Fibroblast of skin of back (primary cell): ENCODE data around the gene PNPLA7.
"Not testable (repeated sequence)": the region's sequence is repeated elsewhere in the genome, so short reads cannot be mapped to it uniquely, and the experiment has no call there.

Experiments used
- DNase-seq: peaks from one replicate; pipeline ENCODE4 v3.0.0-alpha.2; 2013

Gene PNPLA7

DNA sequence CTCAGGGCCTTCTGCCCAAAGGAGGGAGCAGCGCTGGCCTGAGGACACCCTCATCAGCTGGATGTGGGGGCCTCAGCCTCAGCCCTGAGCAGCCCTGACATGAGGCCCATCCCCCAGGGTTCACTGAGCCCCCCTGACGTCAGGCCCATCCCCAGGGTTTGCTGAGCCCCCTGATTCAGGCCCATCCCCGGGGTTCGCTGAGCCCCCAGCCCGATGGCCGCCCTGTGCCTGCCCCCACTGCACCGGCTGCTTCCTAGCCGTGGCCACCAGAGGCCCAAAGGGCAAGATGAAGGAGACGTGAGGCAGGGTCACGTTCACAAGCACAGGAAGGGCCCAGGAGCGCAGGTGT, 71.6 kb downstream of the PNPLA7 start:
- no peak for DNase-seq

GRCh38 chr9:137477778-137478612, 72.2 kb downstream of the PNPLA7 start:
- no peak for DNase-seq

- DNase-seq, result no peak
These were observed 73.3 kb downstream of the PNPLA7 start for GRCh38 chr9:137476856-137477255.

DNA sequence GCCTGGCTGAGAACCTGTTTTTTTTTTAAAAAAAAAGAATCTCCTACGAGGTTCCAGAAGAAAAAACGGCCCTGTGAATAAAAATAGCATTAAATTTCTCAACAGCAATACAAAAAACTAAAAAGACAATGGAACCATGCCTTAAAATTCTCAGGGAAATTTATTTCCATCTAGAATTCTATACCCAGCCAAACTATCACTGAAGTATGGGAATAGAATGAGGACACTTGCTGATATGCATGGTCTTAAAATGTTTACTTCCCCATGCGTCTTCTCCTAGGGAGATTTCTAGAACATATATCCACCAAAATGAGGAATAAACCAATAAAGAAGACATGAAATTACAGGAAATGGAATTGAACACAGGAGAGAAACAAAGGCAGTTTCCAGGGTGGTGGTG, 74.5 kb downstream of the PNPLA7 start:
- no peak for DNase-seq

DNA sequence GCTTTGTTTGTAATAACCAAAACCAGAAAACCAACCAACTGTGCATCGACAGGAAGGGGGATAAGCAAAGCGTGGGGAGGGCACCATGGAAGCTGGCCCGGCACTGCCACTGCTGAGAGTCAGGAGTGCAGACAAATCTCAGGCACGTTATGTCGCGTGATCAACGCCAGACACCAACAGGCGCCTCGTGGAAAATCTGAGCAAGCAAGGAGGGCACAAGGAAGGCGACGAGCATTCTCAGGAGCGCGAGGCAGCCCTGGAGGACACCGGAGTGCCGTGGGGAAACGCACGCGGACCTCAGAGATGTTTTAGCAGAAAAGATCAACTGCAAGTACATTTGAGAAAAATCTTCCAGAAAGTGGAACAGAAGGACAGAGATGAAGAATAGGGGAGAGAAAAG, 75.9 kb downstream of the PNPLA7 start:
- no peak for DNase-seq

DNA sequence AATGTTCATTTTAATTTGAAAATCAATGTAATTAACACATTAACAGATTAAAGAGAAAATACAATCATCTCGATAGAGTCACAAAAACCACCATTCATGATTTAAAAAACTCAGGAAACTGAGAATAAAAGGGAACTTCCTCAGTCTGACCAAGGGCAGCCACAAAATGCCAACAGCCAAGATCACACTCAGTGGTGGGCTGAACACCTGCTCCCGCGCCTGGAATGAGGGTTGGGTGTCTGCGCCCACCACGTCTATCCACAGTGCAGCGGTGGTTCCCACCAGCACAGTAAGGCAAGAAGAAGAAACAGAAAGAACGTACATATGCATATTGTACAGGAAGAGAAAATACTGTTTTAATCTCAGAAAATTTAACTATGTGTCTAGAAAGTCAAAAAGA, 79.4 kb downstream of the PNPLA7 start:
- DNase-seq, result no peak

DNA sequence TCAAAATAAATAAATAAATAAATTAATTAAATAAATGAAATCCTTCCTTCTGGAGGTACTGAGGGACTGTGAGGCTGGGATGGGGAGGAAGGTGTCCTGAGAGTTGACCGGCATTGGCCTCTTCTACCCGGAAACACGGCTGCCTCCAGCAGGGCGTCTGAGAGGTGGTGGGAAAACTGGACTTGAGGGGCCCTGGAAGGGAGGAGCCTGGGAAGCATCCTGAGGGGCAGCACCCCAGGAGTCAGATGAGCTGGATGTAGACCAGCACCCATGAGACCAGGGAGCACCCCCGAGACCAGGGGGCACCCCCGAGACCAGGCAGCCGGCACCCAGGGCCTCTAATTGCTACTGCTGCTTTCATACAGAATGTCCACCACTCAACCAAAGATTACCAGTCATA, 82.3 kb downstream of the PNPLA7 start:
- no peak for DNase-seq

GRCh38 chr9:137467161-137467581, 83.0 kb downstream of the PNPLA7 start:
- DNase-seq, result no peak

- DNase-seq, result not testable (repeated sequence)
These were observed 83.7 kb downstream of the PNPLA7 start for GRCh38 chr9:137466389-137467085.

- DNase-seq, result no peak
These were observed 84.3 kb downstream of the PNPLA7 start for GRCh38 chr9:137465720-137466388.

- no peak for DNase-seq
These were observed 85.0 kb downstream of the PNPLA7 start for GRCh38 chr9:137465000-137465719.

DNA sequence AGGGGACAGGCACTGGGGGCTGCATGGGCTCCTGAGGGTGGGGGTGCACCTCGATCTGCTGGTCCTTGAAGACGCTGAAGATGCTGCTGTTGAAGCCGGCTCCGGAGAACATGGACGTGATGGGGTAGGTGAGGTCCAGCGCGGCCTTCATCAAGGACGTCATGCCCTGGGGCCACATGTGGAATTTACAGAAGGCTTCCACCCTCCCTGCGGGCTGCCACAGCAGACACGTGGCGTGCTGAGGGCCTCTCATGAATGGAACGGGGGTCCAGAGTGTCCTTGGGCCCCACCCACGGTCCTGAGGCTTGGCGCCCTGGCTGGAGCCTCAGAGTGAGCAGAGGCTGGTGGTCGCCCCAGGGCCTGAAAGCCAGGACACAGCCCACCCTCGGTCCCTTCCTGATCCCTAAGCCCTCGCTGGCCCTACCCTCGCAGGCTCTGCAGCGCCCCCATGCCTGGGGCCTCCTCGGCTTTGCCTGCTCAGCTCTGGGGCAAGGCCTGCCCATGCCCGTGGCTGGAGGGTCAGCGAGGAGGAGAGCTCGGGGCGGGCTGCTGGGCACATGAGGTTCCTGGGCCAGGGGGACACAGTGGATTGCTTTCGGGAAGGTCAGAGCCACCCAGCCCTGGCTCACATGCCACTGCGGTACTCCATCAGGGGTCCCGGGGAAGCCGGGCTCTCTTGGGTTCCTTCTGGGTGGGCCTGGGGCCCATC, 85.8 kb downstream of the PNPLA7 start:
- no peak for DNase-seq

GRCh38 chr9:137463931-137464290, 86.3 kb downstream of the PNPLA7 start:
- DNase-seq, result no peak

DNA sequence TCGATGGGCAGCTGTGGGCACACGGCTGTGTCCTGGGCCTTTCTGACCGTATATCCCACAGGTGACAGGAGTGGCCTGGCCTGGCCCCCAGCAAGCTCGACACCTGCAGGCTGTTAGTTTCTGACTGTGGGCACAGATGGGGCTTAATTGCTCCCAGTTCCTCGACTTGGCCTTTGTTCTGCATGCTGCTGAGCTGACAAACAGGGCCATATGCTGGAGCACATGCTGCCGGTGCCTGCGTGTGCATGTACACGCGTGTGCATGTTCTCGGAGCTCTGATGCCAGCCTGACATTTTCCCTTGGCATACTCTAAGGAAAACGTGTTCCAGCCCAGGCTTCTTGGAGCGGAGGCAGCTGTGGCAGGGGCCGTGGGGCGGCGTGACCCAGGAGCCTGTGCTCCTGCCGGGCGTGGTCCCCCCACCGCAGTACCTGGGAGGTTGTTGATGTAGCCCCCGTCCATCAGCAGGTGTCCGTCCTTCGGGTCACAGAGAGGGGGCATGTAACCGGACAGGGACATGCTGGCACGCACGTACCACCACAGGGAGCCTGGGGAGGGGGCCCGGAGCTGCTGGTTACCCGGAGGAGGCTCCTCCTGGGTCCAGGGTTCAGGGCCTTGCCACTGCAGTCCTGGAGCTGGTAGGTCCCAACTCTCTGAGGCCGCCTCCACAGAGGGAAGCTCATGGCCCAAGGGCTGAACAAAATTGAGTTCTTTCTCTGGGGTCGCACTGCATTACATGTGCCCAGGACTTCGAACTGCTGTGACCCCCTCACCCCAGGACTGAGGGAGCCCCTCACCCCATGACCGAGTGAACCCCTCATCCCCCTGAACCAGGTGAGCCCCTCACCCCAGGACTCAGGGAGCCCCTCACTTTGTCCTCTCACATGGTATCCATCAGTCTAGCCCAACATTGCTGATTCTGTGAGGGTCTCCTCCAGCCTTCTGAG, 86.9 kb downstream of the PNPLA7 start:
- DNase-seq, result no peak

DNA sequence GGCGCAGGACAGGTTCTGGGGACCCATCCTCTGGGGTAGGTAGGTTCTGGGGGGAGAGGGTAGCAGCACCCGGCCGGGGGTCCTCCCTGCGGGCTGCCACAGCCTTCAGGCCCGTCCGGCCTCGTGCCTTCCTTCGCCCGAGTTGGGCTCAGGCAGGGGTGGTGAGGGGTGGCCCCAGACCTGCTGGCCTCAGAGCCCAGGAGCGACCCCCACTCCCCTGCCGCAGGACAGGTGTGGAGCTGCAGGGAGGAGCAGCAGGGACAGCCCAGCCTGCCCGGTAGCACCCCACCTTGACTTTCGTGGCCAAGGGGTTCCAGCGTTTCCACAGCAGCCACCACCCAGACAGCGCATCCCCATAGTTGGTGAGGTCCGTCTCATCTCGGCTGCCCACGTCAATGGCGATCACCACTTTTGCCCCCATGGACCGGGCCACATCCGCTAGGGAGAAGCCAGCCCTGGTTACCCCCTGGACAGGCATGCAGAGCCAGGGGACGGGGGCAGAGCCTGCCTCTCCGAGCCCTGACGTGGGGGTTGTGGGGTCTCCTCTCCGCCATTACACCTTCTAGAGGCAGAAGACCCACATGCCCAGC, 87.7 kb downstream of the PNPLA7 start:
- no peak for DNase-seq

DNA sequence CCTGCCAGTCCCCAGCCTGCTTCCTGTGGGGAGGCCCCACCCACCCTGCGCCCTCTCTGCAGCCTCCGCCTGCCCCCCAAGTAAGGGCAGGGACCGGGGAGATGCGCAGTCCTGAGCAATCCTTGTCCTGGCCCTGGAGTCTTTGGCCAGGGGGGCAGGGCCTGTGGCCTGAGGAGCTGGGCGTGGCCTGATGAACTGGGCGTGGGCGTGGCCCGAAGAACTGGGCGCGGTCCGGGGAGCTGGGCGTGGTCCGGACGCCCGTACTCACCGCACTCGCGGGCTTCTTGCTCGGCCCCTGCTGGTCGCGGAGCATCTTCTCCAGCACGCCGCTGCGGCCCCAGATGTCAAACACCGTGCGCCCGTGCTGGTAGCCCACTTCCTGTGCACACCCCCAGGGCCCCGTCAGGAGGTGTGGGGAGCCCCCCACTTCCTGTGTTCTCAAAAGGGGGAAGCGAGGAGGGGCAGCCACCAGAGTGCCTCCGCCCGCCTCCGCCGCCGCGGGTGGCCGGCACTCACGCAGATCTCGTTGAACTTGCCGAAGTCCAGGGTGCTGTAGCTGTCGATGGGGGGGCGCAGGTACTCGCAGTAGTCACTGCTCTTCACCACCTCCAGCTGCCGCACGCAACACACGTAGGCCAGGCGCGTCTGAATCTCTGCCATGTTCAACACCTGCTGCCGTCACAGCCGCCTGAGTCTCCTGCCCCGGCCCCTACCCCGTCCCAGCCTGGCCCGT, 88.4 kb downstream of the PNPLA7 start:
- DNase-seq, result no peak

GRCh38 chr9:137461316-137461662, 88.9 kb downstream of the PNPLA7 start:
- no peak for DNase-seq

DNA sequence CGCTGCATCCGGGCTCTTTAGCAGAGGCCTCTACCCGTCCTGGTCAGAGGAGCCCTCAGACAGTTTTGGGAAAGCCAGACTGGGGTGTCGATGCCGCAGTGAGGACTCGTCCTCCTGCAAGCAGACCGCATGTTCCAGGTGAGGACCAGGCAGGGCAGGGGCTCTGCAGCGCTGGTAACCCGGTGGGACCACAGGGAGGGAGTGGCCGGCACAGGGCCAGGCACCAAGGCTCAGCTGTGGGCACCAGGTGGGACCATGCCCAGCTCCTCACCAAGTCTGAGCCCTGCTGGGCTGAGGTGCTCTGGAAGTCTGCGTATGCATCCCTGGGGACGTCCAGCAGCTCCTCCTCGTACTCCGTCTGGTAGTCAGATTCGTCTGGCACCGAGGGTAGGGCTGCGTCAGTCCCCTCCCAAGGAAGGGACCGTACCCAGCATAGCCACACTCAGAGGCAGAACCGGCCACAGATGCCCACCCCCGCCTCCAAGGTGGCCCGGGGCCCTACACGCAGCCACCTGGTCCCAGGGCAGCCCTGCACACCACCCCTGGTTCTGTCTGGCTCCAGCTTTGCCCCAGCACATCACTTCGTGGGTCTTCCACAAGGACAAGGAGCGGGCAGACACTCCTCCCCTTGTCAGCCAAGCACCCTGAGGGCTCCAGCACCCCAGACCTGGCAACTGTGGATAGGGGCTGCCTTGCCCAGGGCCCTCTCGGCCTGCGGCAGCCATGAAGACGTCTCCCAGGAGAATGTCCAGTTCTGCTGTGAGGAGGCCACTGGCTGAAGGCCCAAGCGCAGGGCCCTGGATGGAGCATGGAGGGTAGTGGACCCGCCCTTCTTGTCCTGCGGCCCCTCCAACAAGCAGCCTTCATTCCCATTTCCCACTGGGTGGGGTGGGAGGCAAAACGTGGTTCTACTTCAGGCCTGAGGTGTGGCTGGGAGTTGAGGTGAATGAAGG, 89.6 kb downstream of the PNPLA7 start:
- DNase-seq, result no peak
